ENCODE measurements around the gene CSF3.

DNA sequence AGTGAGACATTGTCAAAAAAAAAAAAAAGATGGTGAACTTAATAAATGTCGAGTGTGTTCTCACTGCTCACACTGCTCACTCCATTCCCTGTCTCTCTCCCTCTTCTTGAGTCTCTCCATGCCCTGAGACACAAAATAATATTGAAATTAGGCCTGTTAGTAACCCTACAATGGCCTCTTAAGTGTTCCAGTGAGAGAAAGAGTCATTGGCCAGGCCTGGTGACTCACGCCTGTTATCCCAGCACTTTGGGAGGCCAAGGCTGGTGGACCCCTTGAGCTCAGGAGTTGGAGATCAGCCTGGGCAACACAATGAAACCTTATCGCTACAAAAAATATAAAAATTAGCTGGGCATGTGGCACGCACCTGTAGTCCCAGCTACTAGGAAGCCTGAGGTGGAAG is 16.2 kb upstream of the CSF3 start:
- no peak for TF ChIP-seq RAD21 (IDR thresholded peaks at IDR 0.05; ENCODE audit: low read depth)
- no peak for TF ChIP-seq TCF12 (IDR thresholded peaks at IDR 0.05; ENCODE audit: low read depth)
- TF ChIP-seq, protein P1, sequence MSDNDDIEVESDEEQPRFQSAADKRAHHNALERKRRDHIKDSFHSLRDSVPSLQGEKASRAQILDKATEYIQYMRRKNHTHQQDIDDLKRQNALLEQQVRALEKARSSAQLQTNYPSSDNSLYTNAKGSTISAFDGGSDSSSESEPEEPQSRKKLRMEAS (IDR thresholded peaks at IDR 0.05): no peak
- TF ChIP-seq REST (IDR thresholded peaks at IDR 0.05; ENCODE audit: low read depth): no peak
- TF ChIP-seq TAF1 (IDR thresholded peaks at IDR 0.05; ENCODE audit: low read depth): no peak
- no peak for TF ChIP-seq FOXM1 (IDR thresholded peaks at IDR 0.05; ENCODE audit: borderline replicate concordance, low read depth)
- TF ChIP-seq CREB1 (IDR thresholded peaks at IDR 0.05; ENCODE audit: low read depth): no peak
- TF ChIP-seq EP300 (IDR thresholded peaks at IDR 0.05; ENCODE audit: borderline replicate concordance): no peak
- TF ChIP-seq ZBTB7A (IDR thresholded peaks at IDR 0.05; ENCODE audit: low read depth): no peak
- no peak for TF ChIP-seq NFIC (IDR thresholded peaks at IDR 0.05)
- no peak for TF ChIP-seq CEBPB (IDR thresholded peaks at IDR 0.05)
- no peak for TF ChIP-seq YY1 (IDR thresholded peaks at IDR 0.05; ENCODE audit: low read depth)

Data from Ishikawa (cell line).